D721Med (cell line): ENCODE data around the gene SCD5.

Experiments
- DNase-seq: peaks from one replicate; pipeline ENCODE4 v3.0.0; 2011; ENCODE audit warnings: low spot score; ENCODE audit not compliant: insufficient read length
- FAIRE-seq: peaks from 2 replicates; lab custom pipeline; 2011; peaks lifted over from hg19 to GRCh38; lab: Jason Lieb, UNC
- CTCF ChIP-seq: IDR thresholded peaks from 2 replicates; pipeline ENCODE4 v1.5.1; 2012; ENCODE audit warnings: mild to moderate bottlenecking, control low read depth; ENCODE audit not compliant: insufficient read depth; ENCODE audit errors: missing control alignments

SCD5 gene

DNA sequence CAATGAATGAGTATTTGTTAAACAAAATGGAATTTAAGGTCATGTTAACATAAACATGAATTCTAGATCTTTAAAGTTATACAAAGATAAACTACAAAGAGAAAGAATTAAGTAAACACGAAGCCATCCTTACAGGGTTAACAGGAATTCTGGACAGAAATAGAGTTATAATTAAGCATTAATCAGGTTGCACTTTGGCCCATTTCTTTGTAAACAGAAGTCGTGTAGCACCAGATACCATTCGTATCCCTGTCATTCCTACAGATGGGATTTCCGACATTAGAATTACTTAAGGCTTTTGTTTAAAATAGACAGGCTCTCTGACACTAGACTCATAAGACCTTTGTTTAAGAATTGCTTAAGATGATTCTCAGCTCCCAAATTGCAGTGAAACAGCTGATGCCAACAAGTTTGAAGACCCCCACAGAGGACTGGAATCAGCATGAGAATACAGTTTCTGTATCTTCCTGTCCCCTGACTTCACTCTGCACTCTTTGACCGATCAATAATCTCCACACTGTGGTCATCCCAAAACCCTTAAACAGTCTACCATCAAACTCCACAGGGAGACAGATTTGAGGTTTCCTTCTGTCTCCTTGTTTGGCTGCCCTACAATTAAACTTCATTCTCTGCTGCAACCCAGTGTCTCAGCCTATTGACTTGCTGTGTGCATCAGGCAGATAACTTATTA lies 214.6 kb downstream of the SCD5 start:
- FAIRE-seq (no peak), DNase-seq (no peak)
- TF ChIP-seq CTCF: no peak

DNA sequence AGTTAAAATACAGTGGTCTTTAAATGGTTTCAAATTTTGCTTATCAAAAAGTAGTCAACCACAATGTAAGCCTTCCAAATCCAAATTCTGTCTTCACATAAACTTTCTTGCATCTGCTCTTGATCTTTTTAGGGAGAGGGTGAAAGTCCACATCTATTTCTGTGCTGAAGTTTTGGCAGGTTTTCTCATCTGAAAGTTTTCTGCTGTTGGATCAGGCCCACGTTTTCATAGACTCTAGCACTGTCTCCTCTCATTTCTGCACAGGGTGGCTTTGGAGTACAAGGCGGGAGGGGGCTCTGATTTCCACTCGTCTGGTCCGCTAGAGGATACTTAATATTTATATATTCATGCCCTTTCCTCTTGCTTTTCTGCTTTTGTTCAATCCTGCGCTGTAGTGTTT lies 218.7 kb downstream of the SCD5 start:
- FAIRE-seq: no peak
- no peak for DNase-seq
- TF ChIP-seq CTCF: no peak
